HL-60 (cell line): ENCODE results near the gene EIF4G3.

ENCODE experiments used
- POLR2AphosphoS5 ChIP-seq: IDR thresholded peaks from 2 replicates; pipeline ENCODE4 v1.6.1; 2012; ENCODE audit warnings: low read depth
- REST ChIP-seq: IDR thresholded peaks from 2 replicates; pipeline ENCODE4 v1.6.1; 2012; ENCODE audit warnings: low read depth; ENCODE audit not compliant: insufficient replicate concordance
- TF ChIP-seq, protein P1 (sequence below): IDR thresholded peaks from one replicate; pipeline ENCODE4 v1.5.1; 2011; ENCODE audit warnings: low read length, control low read depth, inconsistent platforms; ENCODE audit not compliant: insufficient read depth

DNA sequence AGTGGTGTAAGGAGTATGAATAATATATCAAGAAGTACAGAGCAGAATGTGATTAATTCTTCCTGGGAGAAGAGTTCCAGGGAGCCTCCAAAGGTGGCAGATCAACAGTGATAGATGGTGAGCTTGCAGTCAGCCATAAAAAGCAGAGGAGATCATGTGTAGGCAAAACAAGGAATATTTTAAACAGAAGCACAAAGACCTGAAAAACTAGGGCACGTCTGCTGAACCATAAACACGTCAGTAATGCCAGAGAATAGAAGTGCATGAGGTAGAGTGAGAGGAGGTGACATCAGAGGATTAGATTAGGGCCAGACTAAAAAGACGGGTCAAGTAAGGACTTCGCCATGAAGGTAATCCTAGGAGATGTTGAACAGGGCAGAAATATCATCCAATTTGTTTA is 151.8 kb downstream of the EIF4G3 start:
- TF ChIP-seq, protein P1, sequence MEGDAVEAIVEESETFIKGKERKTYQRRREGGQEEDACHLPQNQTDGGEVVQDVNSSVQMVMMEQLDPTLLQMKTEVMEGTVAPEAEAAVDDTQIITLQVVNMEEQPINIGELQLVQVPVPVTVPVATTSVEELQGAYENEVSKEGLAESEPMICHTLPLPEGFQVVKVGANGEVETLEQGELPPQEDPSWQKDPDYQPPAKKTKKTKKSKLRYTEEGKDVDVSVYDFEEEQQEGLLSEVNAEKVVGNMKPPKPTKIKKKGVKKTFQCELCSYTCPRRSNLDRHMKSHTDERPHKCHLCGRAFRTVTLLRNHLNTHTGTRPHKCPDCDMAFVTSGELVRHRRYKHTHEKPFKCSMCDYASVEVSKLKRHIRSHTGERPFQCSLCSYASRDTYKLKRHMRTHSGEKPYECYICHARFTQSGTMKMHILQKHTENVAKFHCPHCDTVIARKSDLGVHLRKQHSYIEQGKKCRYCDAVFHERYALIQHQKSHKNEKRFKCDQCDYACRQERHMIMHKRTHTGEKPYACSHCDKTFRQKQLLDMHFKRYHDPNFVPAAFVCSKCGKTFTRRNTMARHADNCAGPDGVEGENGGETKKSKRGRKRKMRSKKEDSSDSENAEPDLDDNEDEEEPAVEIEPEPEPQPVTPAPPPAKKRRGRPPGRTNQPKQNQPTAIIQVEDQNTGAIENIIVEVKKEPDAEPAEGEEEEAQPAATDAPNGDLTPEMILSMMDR, result no peak
- TF ChIP-seq POLR2AphosphoS5, result no peak
- no peak for TF ChIP-seq REST
